AG10803 (cell line): ENCODE results near the gene INF2.
"Not testable (repeated sequence)": the region's sequence is repeated elsewhere in the genome, so short reads cannot be mapped to it uniquely, and the experiment has no call there.

Source experiments
- DNase-seq: peaks from one replicate; pipeline ENCODE4 v3.0.0; 2010; ENCODE audit warnings: low read depth
- H3K4me3 ChIP-seq: 2 replicates; pipeline ENCODE4 v1.5.1; 2011; ENCODE audit warnings: mild to moderate bottlenecking, low read length, control low read depth
- CTCF ChIP-seq: conservative IDR thresholded peaks from 2 replicates; pipeline ENCODE4 v1.5.1; 2011; ENCODE audit warnings: mild to moderate bottlenecking, low read length, control low read depth, inconsistent platforms

Gene INF2

GRCh38 chr14:104658325-104658712 lies 31.1 kb upstream of the INF2 start:
- no peak for TF ChIP-seq CTCF
- no peak for DNase-seq
- no peak overlapping the region for H3K4me3 ChIP-seq

GRCh38 chr14:104659146-104659545 lies 30.3 kb upstream of the INF2 start:
- H3K4me3 ChIP-seq = no peak overlapping the region
- DNase-seq = no peak
- TF ChIP-seq CTCF = no peak

- H3K4me3 ChIP-seq = no peak overlapping the region
- DNase-seq = no peak
- TF ChIP-seq CTCF = no peak
Measured at GRCh38 chr14:104659764-104660523, 29.5 kb upstream of the INF2 start.

GRCh38 chr14:104660597-104660996 lies 28.8 kb upstream of the INF2 start:
- TF ChIP-seq CTCF = no peak
- H3K4me3 ChIP-seq = no peak overlapping the region
- no peak for DNase-seq

GRCh38 chr14:104661086-104661485 lies 28.3 kb upstream of the INF2 start:
- DNase-seq = no peak
- no peak overlapping the region for H3K4me3 ChIP-seq
- TF ChIP-seq CTCF = no peak

GRCh38 chr14:104661528-104662157 lies 27.8 kb upstream of the INF2 start:
- H3K4me3 ChIP-seq, DNase-seq: not testable (repeated sequence)

GRCh38 chr14:104662472-104662871 lies 26.9 kb upstream of the INF2 start:
- not testable (repeated sequence) for DNase-seq

GRCh38 chr14:104664107-104664506 lies 25.3 kb upstream of the INF2 start:
- no peak for TF ChIP-seq CTCF
- H3K4me3 ChIP-seq = no peak overlapping the region
- no peak for DNase-seq

More at GRCh38 chr14:104662472-104662871, 26.9 kb upstream of the INF2 start:
- H3K4me3 ChIP-seq = not testable (repeated sequence)
